GM06990 (cell line): ENCODE data around the gene DNAI1.

ENCODE experiments used
- DNase-seq: peaks from one replicate; pipeline ENCODE4 v3.0.0-alpha.2; 2011; ENCODE audit not compliant: insufficient read length; ENCODE audit errors: extremely low read depth
- H3K27me3 ChIP-seq: replicated peaks from 2 replicates; pipeline ENCODE4 v1.6.0; 2011; ENCODE audit warnings: low read length; ENCODE audit not compliant: control insufficient read depth, insufficient read depth
- H3K36me3 ChIP-seq: 2 replicates; pipeline ENCODE4 v1.5.1; 2011; ENCODE audit warnings: low read length; ENCODE audit not compliant: control insufficient read depth, insufficient read depth
- H3K4me3 ChIP-seq: replicated peaks from 2 replicates; pipeline ENCODE4 v1.5.1; 2011; ENCODE audit warnings: low read depth, mild to moderate bottlenecking, control low read depth, low read length
- CTCF ChIP-seq: IDR thresholded peaks from 2 replicates; pipeline ENCODE4 v1.5.1; 2011; ENCODE audit warnings: low read length, control low read depth, mild to moderate bottlenecking, inconsistent platforms; ENCODE audit not compliant: insufficient read depth, poor library complexity, severe bottlenecking

Gene DNAI1

GRCh38 chr9:34500623-34501267, 42.1 kb downstream of the DNAI1 start:
- DNase-seq = no peak
- Histone ChIP-seq H3K27me3 (peaks cover 7% of the 10 kb centered on the region), H3K4me3 (no peak overlapping the region), H3K36me3 (no peaks in the 10 kb centered on the region)
- TF ChIP-seq CTCF = peak; percentile 98

- Histone ChIP-seq H3K4me3 (no peak overlapping the region), H3K36me3 (no peaks in the 10 kb centered on the region), H3K27me3 (peaks cover 8% of the 10 kb centered on the region; the same call in 1 of the 2 replicates)
- DNase-seq = no peak
- TF ChIP-seq CTCF = no peak
Observed at GRCh38 chr9:34501372-34501771, 42.8 kb downstream of the DNAI1 start.

GRCh38 chr9:34501889-34502425, 43.4 kb downstream of the DNAI1 start:
- TF ChIP-seq CTCF = no peak
- H3K4me3 ChIP-seq = no peak overlapping the region
- no peak for DNase-seq
- peaks cover 5% of the 10 kb centered on the region; the same call in 1 of the 2 replicates for H3K27me3 ChIP-seq
- no peaks in the 10 kb centered on the region for H3K36me3 ChIP-seq

- H3K36me3 ChIP-seq = no peaks in the 10 kb centered on the region
- H3K27me3 ChIP-seq = peaks cover 5% of the 10 kb centered on the region; the same call in 1 of the 2 replicates
- H3K4me3 ChIP-seq = no peak overlapping the region
- no peak for TF ChIP-seq CTCF
- DNase-seq = no peak
Observed at GRCh38 chr9:34502471-34502870, 43.9 kb downstream of the DNAI1 start.

- no peak for DNase-seq
- no peak for TF ChIP-seq CTCF
- 0 out of 2 replicates have a peak, but pooled peaks cover 5% of the 10 kb centered on the region for H3K27me3 ChIP-seq
Observed at GRCh38 chr9:34502891-34503290, 44.3 kb downstream of the DNAI1 start.

More at GRCh38 chr9:34502891-34503290, 44.3 kb downstream of the DNAI1 start:
- H3K36me3 ChIP-seq = no peaks in the 10 kb centered on the region
- H3K4me3 ChIP-seq = no peak overlapping the region
